ENCODE measurements around the gene OR2S2. TPM values are rescaled to one million over a fixed set of nuclear protein-coding genes. Genes with fewer than 3 reads are reported as not detected.

Gene OR2S2
- total RNA-seq, 1 donor from 2014 or later = not detected

- TF ChIP-seq CTCF (IDR thresholded peaks at IDR 0.05) (no peak), EZH2 (IDR thresholded peaks at IDR 0.05) (no peak), EZH2phosphoT487 (IDR thresholded peaks at IDR 0.05) (no peak)
- Mint-ChIP-seq H3K27ac (no peak overlapping the region), H3K4me1 (peaks cover 3% of the 10 kb centered on the region), H3K4me3 (no peak overlapping the region), H3K27me3 (ENCODE audit: insufficient read depth, low read depth) (peaks cover 7% of the 10 kb centered on the region), H3K36me3 (no peaks in the 10 kb centered on the region), H3K9me3 (peaks cover 20% of the 10 kb centered on the region)
- no peak overlapping the region for H3K4me3 ChIP-seq
- H3K9me3 ChIP-seq (ENCODE audit: low read depth) = peaks cover 6% of the 10 kb centered on the region
- H3F3A ChIP-seq (ENCODE audit: low read depth) = peaks cover 7% of the 10 kb centered on the region
- no peak overlapping the region for H3K27ac ChIP-seq
- DNase-seq (ENCODE audit: low spot score) = no peak
- H3K9ac ChIP-seq = no peak overlapping the region
- H3K27me3 ChIP-seq = peaks cover 39% of the 10 kb centered on the region
- no peaks in the 10 kb centered on the region for H3K79me2 ChIP-seq (ENCODE audit: low read depth)
- no peak overlapping the region for H2AFZ ChIP-seq (replicated peaks)
- no peaks in the 10 kb centered on the region for H4K20me1 ChIP-seq (ENCODE audit: low read depth)
- H3K36me3 ChIP-seq = no peaks in the 10 kb centered on the region
- no peak overlapping the region for H3K4me2 ChIP-seq
- H3K4me1 ChIP-seq = no peaks in the 10 kb centered on the region
Measured at GRCh38 chr9:35976726-35977125, 18.8 kb upstream of the OR2S2 start.

- Mint-ChIP-seq H3K27ac (no peak overlapping the region), H3K36me3 (no peaks in the 10 kb centered on the region), H3K27me3 (ENCODE audit: insufficient read depth, low read depth) (peaks cover 9% of the 10 kb centered on the region), H3K4me3 (no peak overlapping the region), H3K9me3 (peaks cover 26% of the 10 kb centered on the region), H3K4me1 (no peaks in the 10 kb centered on the region)
- peaks cover 6% of the 10 kb centered on the region for H3K9me3 ChIP-seq (ENCODE audit: low read depth)
- TF ChIP-seq EZH2 (IDR thresholded peaks at IDR 0.05) (no peak), CTCF (IDR thresholded peaks at IDR 0.05) (no peak), EZH2phosphoT487 (IDR thresholded peaks at IDR 0.05) (no peak)
- H4K20me1 ChIP-seq (ENCODE audit: low read depth) = no peaks in the 10 kb centered on the region
- no peak overlapping the region for H3K9ac ChIP-seq
- H3K27me3 ChIP-seq = peaks cover 41% of the 10 kb centered on the region
- H3K4me1 ChIP-seq = no peaks in the 10 kb centered on the region
- H3K27ac ChIP-seq = no peak overlapping the region
- peaks cover 7% of the 10 kb centered on the region for H3F3A ChIP-seq (ENCODE audit: low read depth)
- H3K79me2 ChIP-seq (ENCODE audit: low read depth) = no peaks in the 10 kb centered on the region
- no peak overlapping the region for H3K4me2 ChIP-seq
- no peak overlapping the region for H3K4me3 ChIP-seq
- no peak overlapping the region for H2AFZ ChIP-seq (replicated peaks)
- H3K36me3 ChIP-seq = no peaks in the 10 kb centered on the region
- DNase-seq (ENCODE audit: low spot score) = no peak
Measured at GRCh38 chr9:35974800-35975199, 16.8 kb upstream of the OR2S2 start.

- no peaks in the 10 kb centered on the region for H3K4me1 Mint-ChIP-seq
Measured at GRCh38 chr9:35972093-35972492, 14.1 kb upstream of the OR2S2 start.

More at GRCh38 chr9:35972093-35972492, 14.1 kb upstream of the OR2S2 start:
- Histone ChIP-seq H3K4me1 (no peaks in the 10 kb centered on the region), H3K4me2 (peak overlapping the region; percentile 77), H3K27me3 (peaks cover 62% of the 10 kb centered on the region), H3F3A (ENCODE audit: low read depth) (peaks cover 7% of the 10 kb centered on the region), H3K9me3 (ENCODE audit: low read depth) (peaks cover 6% of the 10 kb centered on the region), H3K79me2 (ENCODE audit: low read depth) (no peaks in the 10 kb centered on the region), H4K20me1 (ENCODE audit: low read depth) (no peaks in the 10 kb centered on the region), H3K4me3 (peak overlapping the region; percentile 35), H3K36me3 (no peaks in the 10 kb centered on the region), H3K27ac (no peak overlapping the region), H3K9ac (no peak overlapping the region), H2AFZ (replicated peaks) (peak overlapping the region; percentile 81)
- peak; percentile 58 for DNase-seq (ENCODE audit: low spot score)
- Mint-ChIP-seq H3K36me3 (no peaks in the 10 kb centered on the region), H3K27me3 (ENCODE audit: insufficient read depth, low read depth) (peaks cover 9% of the 10 kb centered on the region), H3K9me3 (peaks cover 26% of the 10 kb centered on the region), H3K4me3 (no peak overlapping the region), H3K27ac (no peak overlapping the region)
- TF ChIP-seq EZH2phosphoT487 (IDR thresholded peaks at IDR 0.05) (no peak), EZH2 (IDR thresholded peaks at IDR 0.05) (peak; percentile 41), CTCF (IDR thresholded peaks at IDR 0.05) (no peak)
